GM12873 (cell line): ENCODE results near the gene SYS1.

Source experiments
- CTCF ChIP-seq: IDR thresholded peaks from 2 replicates; pipeline ENCODE4 v1.5.1; 2012; ENCODE audit warnings: low read depth, mild to moderate bottlenecking, moderate library complexity, low read length, control low read depth; ENCODE audit not compliant: insufficient read depth; ENCODE audit errors: missing control alignments

SYS1 gene

GRCh38 chr20:45320948-45321595, 41.9 kb upstream of the SYS1 start:
- no peak for TF ChIP-seq CTCF

GRCh38 chr20:45322952-45323383, 40.0 kb upstream of the SYS1 start:
- TF ChIP-seq CTCF: peak; percentile 24

- no peak for TF ChIP-seq CTCF
Observed at GRCh38 chr20:45323731-45324130, 39.2 kb upstream of the SYS1 start.

GRCh38 chr20:45325371-45325770, 37.6 kb upstream of the SYS1 start:
- no peak for TF ChIP-seq CTCF

GRCh38 chr20:45328451-45328850, 34.5 kb upstream of the SYS1 start:
- no peak for TF ChIP-seq CTCF

- TF ChIP-seq CTCF: no peak
Observed at GRCh38 chr20:45329497-45330319, 33.2 kb upstream of the SYS1 start.

DNA sequence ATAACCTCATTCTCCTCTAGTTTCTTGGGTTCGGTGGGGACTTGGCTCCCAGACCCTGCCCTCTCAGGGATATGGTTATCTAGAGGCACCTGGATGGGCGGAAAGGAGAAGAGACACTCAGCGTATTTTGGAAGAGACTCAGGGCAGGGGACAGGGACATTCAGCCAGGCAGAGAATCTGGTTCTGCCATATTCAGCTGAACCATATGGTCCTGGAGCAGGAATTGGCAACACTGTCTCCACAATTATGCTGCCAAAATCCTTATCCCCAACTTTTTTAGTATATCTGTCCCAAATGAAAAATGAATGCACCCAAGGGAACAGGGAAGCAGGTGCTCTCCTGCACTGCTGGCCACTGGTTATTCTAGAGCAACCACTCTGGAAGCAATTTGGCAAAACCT, 32.5 kb upstream of the SYS1 start:
- no peak for TF ChIP-seq CTCF
